Superior temporal gyrus (tissue), 1 donor: Measurements from ENCODE around the gene TMEM63B.
"Not testable (repeated sequence)": the region's sequence is repeated elsewhere in the genome, so short reads cannot be mapped to it uniquely, and the experiment has no call there.

Source experiments
- DNase-seq: peaks from one replicate; pipeline ENCODE4 v3.0.0-alpha.2; 2016; ENCODE audit errors: extremely low spot score

TMEM63B gene

GRCh38 chr6:44144536-44144935 is 17.2 kb downstream of the TMEM63B start:
- not testable (repeated sequence) for DNase-seq

GRCh38 chr6:44145839-44146238 is 18.5 kb downstream of the TMEM63B start:
- no peak for DNase-seq

DNA sequence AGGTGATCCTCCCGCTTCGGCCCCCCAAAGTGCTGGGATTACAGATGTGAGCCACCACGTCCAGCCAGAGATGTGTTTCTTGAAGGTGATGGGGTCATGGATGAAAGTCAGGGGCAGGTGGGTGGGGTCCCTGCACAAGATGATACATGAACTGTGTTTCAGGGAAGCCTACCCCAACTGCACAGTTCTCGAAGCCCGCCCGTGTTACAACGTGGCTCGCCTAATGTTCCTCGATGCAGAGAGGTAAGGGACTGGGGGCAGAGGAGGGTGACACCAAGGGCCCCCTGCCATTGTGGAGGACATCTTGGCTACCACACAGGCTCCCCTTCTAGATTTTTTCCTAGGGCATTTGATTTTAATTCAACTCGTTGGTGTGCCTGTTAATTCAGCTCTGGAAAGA is 19.3 kb downstream of the TMEM63B start:
- DNase-seq = no peak

DNA sequence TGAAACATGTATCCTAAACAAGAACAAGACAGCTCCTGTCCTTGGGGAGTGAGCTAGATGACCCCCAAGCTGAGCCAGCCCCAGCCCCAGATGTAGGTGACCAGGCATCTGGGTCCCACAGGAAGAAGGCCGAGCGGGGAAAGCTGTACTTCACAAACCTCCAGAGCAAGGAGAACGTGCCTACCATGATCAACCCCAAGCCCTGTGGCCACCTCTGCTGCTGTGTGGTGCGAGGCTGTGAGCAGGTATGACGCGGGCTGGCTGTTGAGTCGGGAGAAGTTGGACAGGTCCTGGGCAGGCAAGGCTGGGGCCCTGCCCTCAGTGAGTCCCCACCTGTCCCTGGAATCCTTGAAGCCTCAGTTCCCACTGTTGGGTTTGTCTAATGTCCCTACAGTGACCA is 19.9 kb downstream of the TMEM63B start:
- DNase-seq = no peak

GRCh38 chr6:44148306-44148705 is 21.0 kb downstream of the TMEM63B start:
- no peak for DNase-seq

DNA sequence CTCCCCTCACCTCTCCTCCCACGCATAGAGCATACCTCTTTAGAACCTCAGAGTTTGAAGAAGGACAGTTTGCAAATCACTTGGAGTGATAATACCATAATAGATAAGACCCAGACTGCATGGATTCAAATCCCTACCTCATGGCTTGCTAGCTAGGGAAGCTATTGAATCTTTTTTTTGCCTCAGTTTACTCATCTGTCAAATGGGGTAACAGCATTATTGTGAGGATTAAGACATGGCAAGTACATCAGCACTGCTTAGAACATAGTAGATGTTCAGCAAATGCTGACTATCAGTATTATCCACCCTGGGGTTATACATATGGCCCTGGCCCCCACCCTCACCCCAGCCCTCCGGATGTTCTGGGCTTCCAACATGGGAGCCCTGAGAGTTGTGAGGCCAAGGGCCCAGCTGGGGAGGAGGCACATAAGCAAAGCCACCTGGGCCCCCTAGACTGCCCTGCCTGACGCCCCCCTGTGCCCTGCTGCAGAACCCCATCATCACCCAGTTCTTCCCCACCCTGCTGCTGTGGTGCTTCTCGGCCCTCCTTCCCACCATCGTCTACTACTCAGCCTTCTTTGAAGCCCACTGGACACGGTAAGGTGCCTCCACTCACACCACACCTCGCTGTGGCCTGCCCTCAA is 22.1 kb downstream of the TMEM63B start:
- no peak for DNase-seq

- DNase-seq = no peak
Measured at GRCh38 chr6:44150317-44150917, 23.1 kb downstream of the TMEM63B start.

DNA sequence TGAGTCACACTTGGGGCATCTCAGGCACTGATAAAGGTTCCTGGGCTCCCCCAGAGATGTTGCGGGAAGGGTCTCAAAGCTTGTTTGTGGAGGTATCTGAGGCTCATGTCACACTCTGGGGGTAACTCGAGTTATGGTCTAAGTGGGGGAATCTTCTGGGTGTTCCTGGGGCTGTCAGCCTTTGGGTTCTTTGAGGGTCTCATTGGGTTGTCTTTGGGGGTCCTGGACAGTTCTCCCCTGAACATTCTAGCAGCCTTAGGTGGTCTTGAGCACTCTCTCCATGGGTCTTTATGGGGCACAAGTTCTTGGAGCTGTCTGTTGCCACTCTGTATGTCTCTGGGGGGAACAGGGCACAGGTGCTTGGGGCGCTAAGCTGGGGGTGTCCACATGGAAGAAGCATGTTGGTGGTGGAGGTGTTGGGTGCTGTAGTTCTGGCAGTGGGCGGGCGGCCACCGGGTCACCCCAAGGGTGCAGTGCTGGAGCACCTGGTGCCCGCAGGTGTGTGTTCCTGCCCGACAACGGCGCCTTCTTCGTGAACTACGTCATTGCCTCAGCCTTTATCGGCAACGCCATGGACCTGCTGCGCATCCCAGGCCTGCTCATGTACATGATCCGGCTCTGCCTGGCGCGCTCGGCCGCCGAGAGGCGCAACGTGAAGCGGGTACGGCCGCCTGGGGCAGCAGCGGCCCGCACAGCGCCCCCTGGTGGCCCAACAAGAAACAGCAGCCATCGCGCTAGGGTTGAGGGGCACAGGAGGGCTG is 24.2 kb downstream of the TMEM63B start:
- peak; percentile 67 for DNase-seq

GRCh38 chr6:44152109-44152461 is 24.7 kb downstream of the TMEM63B start:
- DNase-seq = no peak

DNA sequence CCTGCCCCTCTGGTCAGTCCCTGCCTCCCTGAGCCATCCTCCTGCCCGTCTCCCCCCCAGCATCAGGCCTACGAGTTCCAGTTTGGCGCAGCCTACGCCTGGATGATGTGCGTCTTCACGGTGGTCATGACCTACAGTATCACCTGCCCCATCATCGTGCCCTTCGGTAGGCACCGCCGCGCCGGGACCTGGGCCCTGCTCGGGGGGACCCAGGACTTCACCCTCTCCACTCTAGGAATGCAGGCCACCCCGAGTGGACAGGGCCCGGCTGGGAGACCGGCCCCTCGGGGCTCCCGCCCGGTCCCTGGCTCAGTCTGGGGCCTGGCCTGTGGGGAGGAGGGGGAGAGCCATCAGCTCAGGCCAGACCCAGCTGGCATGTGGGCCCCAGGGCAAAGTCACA is 25.2 kb downstream of the TMEM63B start:
- no peak for DNase-seq

DNA sequence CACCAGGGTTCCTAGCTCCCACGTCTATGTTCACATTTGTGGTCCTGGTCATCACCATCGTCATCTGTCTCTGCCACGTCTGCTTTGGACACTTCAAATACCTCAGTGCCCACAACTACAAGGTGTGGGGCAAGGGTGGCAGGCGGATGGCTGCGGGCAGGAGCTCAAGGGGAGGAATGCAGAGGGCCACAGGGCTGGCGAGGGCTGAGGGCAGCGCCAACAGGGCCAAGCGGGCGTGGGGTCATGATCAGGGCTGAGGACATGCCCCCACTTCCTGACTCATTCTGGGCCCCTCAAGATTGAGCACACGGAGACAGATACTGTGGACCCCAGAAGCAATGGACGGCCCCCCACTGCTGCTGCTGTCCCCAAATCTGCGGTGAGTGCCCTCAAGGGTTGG is 26.7 kb downstream of the TMEM63B start:
- DNase-seq = no peak

- DNase-seq = no peak
Measured at GRCh38 chr6:44156494-44157151, 29.3 kb downstream of the TMEM63B start.

- DNase-seq = no peak
Measured at GRCh38 chr6:44157152-44157521, 29.8 kb downstream of the TMEM63B start.

DNA sequence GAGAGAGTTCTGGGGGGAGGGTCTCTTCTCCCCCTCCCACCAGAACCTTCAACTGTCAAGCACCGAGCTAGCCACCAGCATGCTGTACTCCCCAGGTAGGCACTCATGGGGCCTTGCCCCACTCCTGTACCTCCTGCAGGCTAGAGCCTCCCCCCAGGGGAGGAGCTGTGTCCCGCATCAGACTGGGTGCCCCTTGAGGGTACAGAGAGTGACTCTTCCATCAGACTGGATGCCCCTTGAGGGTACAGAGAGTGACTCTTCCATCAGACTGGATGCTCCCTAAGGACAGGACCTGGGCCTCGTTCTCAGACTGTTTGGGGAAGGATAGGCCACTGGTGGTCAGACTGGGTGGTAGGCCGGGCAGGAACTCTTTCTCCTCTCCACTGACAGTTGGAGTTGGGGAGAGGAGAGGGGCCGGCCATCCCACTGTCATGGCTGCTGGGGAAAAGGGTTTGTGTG is 31.4 kb downstream of the TMEM63B start, which contains the start of gene CAPN11:
TSS of gene CAPN11 (plus strand) at position 51 of the 459 bp plus-strand sequence. CDS start at position 80, 29 bp downstream.
- no peak for DNase-seq

GRCh38 chr6:44161997-44162338 is 34.6 kb downstream of the TMEM63B start:
- DNase-seq = no peak

GRCh38 chr6:44162876-44163625 is 35.7 kb downstream of the TMEM63B start:
- no peak for DNase-seq

DNA sequence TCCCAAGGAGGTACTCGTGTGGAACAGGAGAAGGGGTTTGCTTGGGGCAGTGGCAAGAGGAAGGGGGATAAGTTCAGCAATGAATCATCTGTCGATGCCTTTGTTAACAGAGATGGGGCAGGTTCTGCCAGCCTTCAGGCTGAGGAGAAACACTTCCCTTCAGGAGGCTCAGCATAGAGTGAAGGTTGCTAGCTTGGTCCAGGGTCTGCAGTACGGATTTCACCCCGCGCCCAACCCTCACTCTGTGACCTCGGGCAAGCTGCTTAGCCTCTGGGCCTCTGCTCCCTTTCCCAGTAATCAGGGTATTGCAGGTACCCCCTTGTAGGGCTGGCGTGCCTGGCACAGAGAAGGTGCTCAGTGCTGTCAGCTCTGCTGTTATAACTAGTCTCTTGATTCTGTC is 38.8 kb downstream of the TMEM63B start:
- DNase-seq = no peak

DNA sequence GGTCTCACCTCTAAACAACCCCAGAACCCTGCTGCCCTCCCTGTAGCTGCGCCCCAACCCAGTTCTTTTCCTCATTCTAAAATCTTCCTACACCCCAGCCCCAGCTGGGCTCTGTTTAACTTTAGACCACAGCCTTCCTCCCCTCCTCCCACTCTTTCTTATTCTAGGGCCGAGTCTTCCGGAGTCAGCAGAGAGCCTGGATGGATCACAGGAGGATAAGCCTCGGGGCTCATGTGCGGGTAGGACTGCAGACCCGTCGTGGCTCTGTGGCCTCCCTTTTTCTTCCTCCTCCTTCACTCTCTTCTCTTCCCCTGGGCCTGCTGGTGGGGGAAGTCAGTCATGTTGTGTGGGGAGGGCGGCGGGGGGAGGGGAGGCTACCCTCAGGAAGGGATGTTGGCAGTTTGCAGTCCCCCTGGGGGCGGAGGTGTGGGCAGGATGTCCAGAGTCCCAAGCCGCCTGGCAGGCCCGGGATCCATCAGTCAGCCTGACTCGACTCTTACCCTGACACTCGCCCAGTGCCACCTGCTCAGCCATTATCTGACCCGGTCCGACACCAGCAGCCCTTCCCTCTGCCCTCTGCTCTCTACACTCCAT is 39.3 kb downstream of the TMEM63B start:
- DNase-seq = no peak

DNA sequence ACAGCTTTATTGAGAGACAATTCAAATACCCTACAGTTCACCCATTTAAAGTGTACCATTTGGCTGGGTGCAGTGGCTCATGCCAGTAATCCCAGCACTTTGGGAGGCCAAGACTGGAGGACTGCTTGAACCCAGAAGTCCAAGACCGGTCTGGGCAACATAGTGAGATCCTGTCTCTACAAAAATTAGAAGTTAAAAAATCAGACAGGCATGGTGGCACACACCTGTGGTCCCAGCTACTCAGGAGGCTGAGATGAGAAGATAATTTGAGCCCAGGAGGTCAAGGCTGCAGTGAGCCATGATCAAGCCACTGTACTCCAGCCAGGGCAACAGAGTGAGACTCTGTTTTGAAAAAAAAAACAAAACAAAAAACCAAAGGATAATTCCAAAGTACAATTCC is 40.2 kb downstream of the TMEM63B start:
- no peak for DNase-seq

GRCh38 chr6:44169154-44169553 is 41.8 kb downstream of the TMEM63B start:
- DNase-seq = no peak

GRCh38 chr6:44169886-44170570 is 42.7 kb downstream of the TMEM63B start:
- DNase-seq = no peak
